GM18873 (cell line): ENCODE data around the gene MLLT3.

Experiments
- ATAC-seq: cut with Tn5 transposase; IDR thresholded peaks from one replicate; pipeline ENCODE4 v1.9.1; 2021; ENCODE audit warnings: mild to moderate bottlenecking, moderate library complexity, moderate number of reproducible peaks; ENCODE audit not compliant: unreplicated experiment, low FRiP score

MLLT3 gene

GRCh38 chr9:20319641-20320337 lies 302.5 kb downstream of the MLLT3 start:
- no peak for ATAC-seq

DNA sequence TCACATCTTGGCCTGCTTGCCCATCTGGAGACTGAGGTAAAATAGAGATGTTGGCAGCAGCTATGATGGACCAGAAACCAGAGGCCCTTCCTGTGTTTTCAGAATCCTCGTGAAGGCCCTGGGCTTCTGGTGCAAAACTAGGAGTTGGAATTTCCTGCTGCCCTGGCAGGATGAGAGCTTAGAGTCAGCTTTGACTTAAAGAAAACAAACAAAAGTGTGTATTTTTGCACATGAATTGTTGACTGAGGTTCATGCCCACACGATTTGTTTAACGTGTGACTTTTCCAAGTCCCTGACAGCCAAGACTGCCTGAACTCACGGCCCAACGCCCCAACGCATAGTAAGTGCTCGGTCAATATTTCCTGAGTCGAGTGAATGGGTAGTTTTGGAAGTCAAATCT lies 303.1 kb downstream of the MLLT3 start:
- ATAC-seq, result no peak

DNA sequence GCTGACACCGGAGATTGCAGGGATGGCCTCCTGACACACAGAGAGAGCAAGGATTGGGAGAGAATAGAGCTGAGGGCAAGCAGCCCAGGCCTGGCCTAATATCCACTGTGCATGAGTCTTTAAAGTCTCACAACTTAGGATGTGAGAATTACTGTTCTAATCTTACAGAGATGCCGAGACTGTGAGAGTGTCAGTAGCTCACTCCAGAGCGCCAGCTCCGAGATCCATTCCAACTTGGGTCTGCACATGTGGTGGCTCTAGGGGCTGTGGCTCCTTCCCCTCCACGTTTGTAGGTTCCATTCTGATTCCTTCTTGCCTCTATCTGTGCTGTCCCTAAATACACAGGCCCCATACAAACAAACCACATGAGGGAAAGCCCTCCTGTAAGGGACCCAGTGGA lies 304.6 kb downstream of the MLLT3 start:
- no peak for ATAC-seq

GRCh38 chr9:20316372-20316771 lies 305.9 kb downstream of the MLLT3 start:
- no peak for ATAC-seq

DNA sequence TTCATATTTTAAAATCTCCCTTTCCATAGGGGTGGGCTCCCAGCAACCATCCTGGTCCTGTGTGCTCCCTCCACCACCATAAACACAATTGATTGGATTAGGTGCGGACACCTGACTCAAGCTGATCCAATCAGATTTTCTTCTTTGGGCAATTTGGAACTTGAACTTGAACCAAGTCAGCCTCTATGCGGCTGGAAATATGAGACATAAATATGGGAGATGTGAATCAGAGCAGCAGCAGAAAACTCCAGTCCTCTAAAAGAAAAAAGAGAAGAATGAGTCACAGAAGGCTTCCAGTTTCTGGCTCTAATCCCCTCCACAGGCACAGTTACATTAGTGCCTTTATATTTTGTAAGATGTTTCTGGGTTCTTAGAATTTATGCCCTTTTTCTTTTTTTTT lies 306.6 kb downstream of the MLLT3 start:
- no peak for ATAC-seq

GRCh38 chr9:20314981-20315380 lies 307.3 kb downstream of the MLLT3 start:
- ATAC-seq, result no peak

- no peak for ATAC-seq
These were observed 308.9 kb downstream of the MLLT3 start for GRCh38 chr9:20313415-20313814.

- no peak for ATAC-seq
These were observed 309.6 kb downstream of the MLLT3 start for GRCh38 chr9:20312732-20313131.

DNA sequence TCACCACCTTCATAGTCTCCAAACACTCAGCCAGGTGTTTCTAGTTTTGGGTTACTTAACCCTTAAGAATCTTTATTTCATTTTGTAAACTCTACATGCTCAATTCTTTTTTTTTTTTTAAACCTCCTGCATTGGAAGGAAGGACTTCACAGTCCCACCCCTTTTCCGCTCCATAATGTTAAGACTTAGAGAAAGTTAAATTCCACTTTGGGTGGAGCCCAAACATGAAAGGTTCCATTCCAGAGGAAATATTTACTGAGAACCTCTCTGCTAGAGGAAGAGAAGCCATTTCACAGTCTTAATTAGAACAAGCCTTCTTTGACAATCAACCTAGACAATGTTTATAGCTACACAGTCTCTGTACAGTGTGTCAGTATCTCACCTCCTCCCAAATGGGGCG lies 312.3 kb downstream of the MLLT3 start:
- no peak for ATAC-seq

DNA sequence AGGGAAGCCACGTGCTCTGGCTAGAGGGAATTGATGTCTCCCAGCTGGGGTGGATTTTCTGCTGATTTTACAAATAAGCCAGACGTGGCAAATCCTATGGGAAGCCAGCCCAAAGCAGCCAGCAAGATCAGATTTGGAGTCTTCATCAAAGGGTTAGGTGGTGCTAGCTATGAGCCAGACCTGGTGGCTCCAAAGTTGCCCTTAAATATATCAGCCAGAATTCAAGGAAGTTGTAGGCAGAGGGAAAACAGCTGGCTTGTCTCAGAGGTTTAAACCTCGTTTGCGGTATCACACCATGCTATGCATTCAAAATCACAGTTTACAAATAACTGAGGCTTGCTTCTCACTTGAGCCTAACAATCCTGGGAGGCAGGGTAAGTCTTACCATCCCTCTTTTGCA lies 313.2 kb downstream of the MLLT3 start:
- no peak for ATAC-seq

GRCh38 chr9:20307621-20308020 lies 314.7 kb downstream of the MLLT3 start:
- ATAC-seq, result no peak

GRCh38 chr9:20305452-20305851 lies 316.8 kb downstream of the MLLT3 start:
- ATAC-seq, result no peak

GRCh38 chr9:20303996-20304395 lies 318.3 kb downstream of the MLLT3 start:
- no peak for ATAC-seq

DNA sequence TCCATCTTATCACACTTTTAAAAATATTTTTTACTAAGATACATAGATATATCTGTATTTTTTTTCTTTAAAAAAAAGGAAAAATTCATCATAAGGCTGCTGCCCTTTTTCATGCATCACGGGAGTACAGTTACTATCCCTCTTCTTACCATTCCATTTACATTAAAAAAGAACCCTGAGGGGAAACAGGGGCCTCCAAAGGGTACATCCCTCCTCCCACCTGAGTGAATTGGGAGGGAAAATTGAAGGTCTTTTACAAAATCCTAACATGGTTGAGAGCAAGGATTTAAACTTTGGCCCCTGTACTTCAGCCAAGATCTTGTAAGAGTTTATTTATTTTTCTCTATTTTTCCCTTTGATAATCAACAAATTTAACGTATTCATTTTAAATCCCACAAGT lies 319.2 kb downstream of the MLLT3 start:
- no peak for ATAC-seq

DNA sequence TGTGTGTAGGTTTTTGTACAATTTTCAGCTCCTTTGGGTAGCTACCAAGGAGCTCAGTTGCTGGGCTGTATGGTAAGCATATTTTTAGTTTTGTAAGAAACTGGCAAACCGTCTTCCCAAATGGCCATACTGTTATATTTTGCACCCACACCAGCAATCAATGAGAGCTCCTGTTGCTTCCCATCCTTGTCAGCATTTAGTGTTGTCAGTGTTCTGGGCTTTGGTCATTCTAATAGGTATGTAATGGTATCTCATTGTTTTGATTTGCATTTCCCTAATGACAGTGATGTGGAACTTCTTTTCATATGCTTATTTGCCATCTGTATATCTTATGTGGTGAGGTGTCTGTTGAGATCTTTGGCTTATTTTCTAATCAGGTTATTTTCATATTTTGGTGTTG lies 320.1 kb downstream of the MLLT3 start:
- ATAC-seq, result no peak

- ATAC-seq, result no peak
These were observed 321.7 kb downstream of the MLLT3 start for GRCh38 chr9:20300430-20301115.

DNA sequence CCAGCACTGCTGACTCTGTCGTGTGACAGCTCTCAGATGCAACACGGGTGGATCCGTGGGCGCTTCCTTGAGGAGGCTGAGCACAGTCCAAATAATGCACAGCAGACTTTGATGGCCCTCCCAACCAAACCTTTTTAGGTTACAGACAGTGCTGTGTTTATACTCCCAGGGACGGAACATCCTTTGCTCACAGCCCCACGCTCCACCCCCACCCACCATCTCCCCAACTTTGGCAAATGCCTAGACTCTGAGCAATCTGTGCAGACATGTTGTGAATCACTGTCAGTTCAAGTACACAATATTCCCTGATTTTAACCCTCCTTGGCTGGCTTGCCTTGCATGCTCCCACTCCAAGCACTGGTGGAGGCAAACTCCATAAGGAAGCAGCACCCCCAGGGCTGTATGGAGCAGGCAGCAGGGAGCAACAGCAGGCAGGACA lies 324.6 kb downstream of the MLLT3 start:
- no peak for ATAC-seq

GRCh38 chr9:20295555-20295954 lies 326.7 kb downstream of the MLLT3 start:
- ATAC-seq, result no peak

DNA sequence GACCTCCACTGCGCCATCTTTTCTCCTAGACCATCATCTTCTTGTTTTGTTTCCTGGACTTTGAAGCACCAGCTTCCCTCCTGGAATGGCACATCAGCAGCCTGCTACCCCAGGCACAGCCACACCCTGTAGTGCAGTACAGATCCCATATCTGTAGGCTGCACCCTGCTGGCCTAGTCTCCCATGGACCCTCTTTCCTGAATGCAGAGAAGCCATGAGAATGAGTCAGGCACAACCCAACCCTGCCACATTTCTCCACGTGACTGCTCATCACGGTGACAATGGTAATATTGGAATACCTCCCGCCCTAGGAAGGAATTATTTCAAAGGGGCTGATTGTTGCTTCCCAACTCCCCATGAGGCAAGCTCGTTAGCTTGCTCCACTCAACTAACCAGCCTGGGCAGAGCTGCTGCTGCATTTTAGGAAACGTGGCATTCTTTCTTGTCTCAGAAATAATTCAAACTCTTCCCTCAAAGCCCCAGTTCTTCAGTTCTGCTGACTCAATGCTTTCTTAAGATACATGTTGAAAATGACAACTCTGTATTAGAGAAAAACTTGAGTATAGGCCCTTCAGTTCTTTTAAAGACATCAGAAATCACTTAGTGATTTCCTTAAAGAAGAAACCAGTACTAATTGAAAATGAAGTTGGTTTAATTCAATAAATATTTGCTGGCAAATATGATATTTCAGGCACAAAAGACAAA lies 328.1 kb downstream of the MLLT3 start:
- ATAC-seq, result no peak

DNA sequence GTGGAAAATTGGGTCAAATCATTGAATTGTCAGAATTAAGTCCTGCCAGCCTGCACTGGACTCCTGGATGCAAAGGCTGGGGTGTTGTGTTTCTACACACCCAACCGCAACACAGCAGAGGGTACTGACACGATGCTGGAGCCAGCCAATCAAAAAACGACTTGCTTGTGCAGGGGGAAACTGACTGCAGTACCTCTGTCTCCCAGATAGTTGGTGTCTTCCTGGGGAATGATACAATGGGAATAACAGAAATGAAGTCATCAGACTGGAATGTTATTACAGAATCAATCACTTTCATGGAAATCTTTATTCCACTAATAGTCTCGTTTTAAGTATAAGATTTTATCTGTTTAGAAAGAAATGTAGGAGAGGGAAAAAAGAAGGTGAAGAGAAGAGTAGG lies 330.3 kb downstream of the MLLT3 start:
- ATAC-seq, result no peak
